ENCODE data around the gene TLE7. TPM values are rescaled to one million over a fixed set of nuclear protein-coding genes. Genes with fewer than 3 reads are reported as not detected.
A peak's percentile ranks its signal among the peaks of the same experiment; 100 is the strongest.

Gene TLE7
- polyA plus RNA-seq, 1 donor: not detected

DNA sequence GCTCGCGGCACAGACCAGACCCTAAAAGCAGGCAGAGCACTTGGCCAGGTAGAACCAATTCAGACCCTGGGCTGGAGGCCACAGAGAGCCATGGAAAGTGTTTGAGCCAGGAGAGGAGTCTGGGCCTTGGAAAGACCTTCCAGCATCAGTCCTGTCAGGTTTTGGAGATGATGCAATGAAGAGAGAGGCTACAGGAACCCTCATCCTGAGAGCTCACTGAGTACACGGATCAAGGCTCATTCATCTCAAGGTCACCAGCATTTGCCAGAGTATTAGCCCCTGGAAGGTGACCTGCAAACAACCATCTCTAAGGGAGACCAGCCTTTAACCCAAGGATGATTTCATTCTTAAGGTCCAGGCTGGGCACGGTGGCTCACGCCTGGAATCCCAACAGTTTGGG is 27.8 kb downstream of the TLE7 start:
- Histone ChIP-seq H3K27me3 (ENCODE audit: control insufficient read depth, insufficient read depth, low read length) (peaks cover 13% of the 10 kb centered on the region), H3K4me3 (ENCODE audit: low read length) (no peak overlapping the region), H3K27ac (ENCODE audit: low read length) (no peak overlapping the region), H3K4me1 (ENCODE audit: control insufficient read depth, insufficient read depth, low read length) (no peaks in the 10 kb centered on the region), H3K9me3 (ENCODE audit: control insufficient read depth, low read depth, low read length) (no peaks in the 10 kb centered on the region), H3K36me3 (ENCODE audit: control insufficient read depth, insufficient read depth, low read length) (no peaks in the 10 kb centered on the region)
- WGBS (ENCODE audit: insufficient coverage, low lambda C conversion rate): 100% methylated on average over 2 of the region's 5 CpGs
- DNase-seq: no peak

DNA sequence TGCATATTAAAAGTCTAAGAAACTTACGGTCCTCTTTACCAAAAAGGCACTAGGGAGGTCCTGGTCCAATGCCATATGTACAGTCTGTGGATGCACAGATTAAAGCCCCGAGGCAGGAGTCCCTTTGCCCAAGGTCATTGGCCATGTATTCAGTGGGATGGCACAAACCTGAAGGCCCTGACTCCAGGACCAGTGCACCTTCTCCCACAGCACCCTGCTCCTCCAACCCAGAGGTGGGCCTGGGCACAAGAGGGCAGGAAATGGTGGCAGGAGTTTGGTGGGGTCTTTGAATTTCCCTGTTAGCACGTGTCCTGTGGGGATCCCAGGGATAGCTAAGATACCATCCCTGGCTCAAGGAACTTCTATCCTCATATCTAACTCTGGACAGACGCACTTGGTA is 28.5 kb downstream of the TLE7 start:
- Histone ChIP-seq H3K4me1 (ENCODE audit: control insufficient read depth, insufficient read depth, low read length) (no peaks in the 10 kb centered on the region), H3K27ac (ENCODE audit: low read length) (no peak overlapping the region), H3K9me3 (ENCODE audit: control insufficient read depth, low read depth, low read length) (no peaks in the 10 kb centered on the region), H3K36me3 (ENCODE audit: control insufficient read depth, insufficient read depth, low read length) (no peaks in the 10 kb centered on the region), H3K4me3 (ENCODE audit: low read length) (no peak overlapping the region), H3K27me3 (ENCODE audit: control insufficient read depth, insufficient read depth, low read length) (peaks cover 18% of the 10 kb centered on the region)
- WGBS (ENCODE audit: insufficient coverage, low lambda C conversion rate): no CpG with 5 or more reads among the region's 4 CpGs
- DNase-seq: no peak

- Histone ChIP-seq H3K4me3 (ENCODE audit: low read length) (no peak overlapping the region), H3K4me1 (ENCODE audit: control insufficient read depth, insufficient read depth, low read length) (no peaks in the 10 kb centered on the region), H3K9me3 (ENCODE audit: control insufficient read depth, low read depth, low read length) (no peaks in the 10 kb centered on the region), H3K27ac (ENCODE audit: low read length) (no peak overlapping the region), H3K36me3 (ENCODE audit: control insufficient read depth, insufficient read depth, low read length) (no peaks in the 10 kb centered on the region), H3K27me3 (ENCODE audit: control insufficient read depth, insufficient read depth, low read length) (peaks cover 19% of the 10 kb centered on the region)
- WGBS (ENCODE audit: insufficient coverage, low lambda C conversion rate): no CpG with 5 or more reads among the region's 24 CpGs
- peak; percentile 40 to 45 for DNase-seq
These were observed 29.3 kb downstream of the TLE7 start for GRCh38 chr16:71412270-71413160.

GRCh38 chr16:71410146-71410545 is 31.7 kb downstream of the TLE7 start:
- Histone ChIP-seq H3K9me3 (ENCODE audit: control insufficient read depth, low read depth, low read length) (no peaks in the 10 kb centered on the region), H3K36me3 (ENCODE audit: control insufficient read depth, insufficient read depth, low read length) (no peaks in the 10 kb centered on the region), H3K27ac (ENCODE audit: low read length) (no peak overlapping the region), H3K27me3 (ENCODE audit: control insufficient read depth, insufficient read depth, low read length) (peaks cover 16% of the 10 kb centered on the region), H3K4me3 (ENCODE audit: low read length) (no peak overlapping the region), H3K4me1 (ENCODE audit: control insufficient read depth, insufficient read depth, low read length) (no peaks in the 10 kb centered on the region)
- no peak for DNase-seq
- WGBS (ENCODE audit: insufficient coverage, low lambda C conversion rate): no CpG with 5 or more reads among the region's 5 CpGs

GRCh38 chr16:71409011-71409775 is 32.7 kb downstream of the TLE7 start:
- Histone ChIP-seq H3K27ac (ENCODE audit: low read length) (no peak overlapping the region), H3K4me1 (ENCODE audit: control insufficient read depth, insufficient read depth, low read length) (no peaks in the 10 kb centered on the region), H3K9me3 (ENCODE audit: control insufficient read depth, low read depth, low read length) (no peaks in the 10 kb centered on the region), H3K36me3 (ENCODE audit: control insufficient read depth, insufficient read depth, low read length) (no peaks in the 10 kb centered on the region), H3K27me3 (ENCODE audit: control insufficient read depth, insufficient read depth, low read length) (peaks cover 16% of the 10 kb centered on the region), H3K4me3 (ENCODE audit: low read length) (no peak overlapping the region)
- WGBS (ENCODE audit: insufficient coverage, low lambda C conversion rate): 24% methylated on average over 2 of the region's 16 CpGs
- no peak for DNase-seq

DNA sequence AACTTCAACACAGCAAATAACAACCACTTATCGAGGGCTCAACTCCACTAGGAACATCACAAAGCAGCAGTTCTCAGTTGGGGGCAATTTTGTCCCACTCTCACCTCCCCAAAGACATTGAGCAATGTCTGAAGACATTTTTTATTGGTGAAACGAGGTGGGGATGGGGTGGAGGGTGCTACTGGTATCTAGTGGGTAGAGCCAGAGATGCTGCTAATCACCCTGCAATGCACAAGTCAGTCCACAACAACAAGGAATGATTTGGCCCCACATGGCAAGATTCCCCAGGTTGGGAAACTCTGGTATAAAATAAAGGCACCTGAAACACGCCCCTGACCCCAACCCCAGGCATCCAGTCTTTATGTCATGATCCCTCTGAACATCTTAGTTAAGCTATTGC is 33.3 kb downstream of the TLE7 start:
- peaks cover 16% of the 10 kb centered on the region for H3K27me3 ChIP-seq (ENCODE audit: control insufficient read depth, insufficient read depth, low read length)

GRCh38 chr16:71407731-71408130 is 34.1 kb downstream of the TLE7 start:
- WGBS (ENCODE audit: insufficient coverage, low lambda C conversion rate): no CpG with 5 or more reads among the region's 1 CpG
- DNase-seq: no peak
- H3K27me3 ChIP-seq (ENCODE audit: control insufficient read depth, insufficient read depth, low read length): peaks cover 16% of the 10 kb centered on the region

More for the DNA sequence above, 33.3 kb downstream of the TLE7 start:
- Histone ChIP-seq H3K36me3 (ENCODE audit: control insufficient read depth, insufficient read depth, low read length) (no peaks in the 10 kb centered on the region), H3K27ac (ENCODE audit: low read length) (no peak overlapping the region), H3K4me3 (ENCODE audit: low read length) (no peak overlapping the region), H3K4me1 (ENCODE audit: control insufficient read depth, insufficient read depth, low read length) (no peaks in the 10 kb centered on the region), H3K9me3 (ENCODE audit: control insufficient read depth, low read depth, low read length) (no peaks in the 10 kb centered on the region)
- DNase-seq: no peak
- no CpG with 5 or more reads among the region's 3 CpGs for WGBS (ENCODE audit: insufficient coverage, low lambda C conversion rate)

DNA sequence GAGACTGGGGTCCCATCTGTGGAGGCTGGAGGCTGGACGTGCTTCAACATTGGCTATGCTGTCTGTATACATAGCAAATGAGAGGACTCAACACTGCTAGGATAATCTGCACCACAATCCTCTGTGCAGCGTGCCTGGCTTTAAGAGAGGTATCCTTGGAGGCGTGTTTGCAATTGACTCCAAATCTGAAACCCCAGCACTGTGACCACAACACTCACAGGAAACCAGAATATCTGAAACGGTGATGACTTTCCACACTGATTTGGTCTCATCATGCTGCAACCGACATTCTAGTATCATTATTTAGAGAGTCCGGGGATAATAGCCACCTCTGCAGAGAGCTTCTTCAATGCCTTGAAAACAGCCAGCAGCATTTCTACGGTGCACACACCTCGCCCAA is 35.1 kb downstream of the TLE7 start:
- DNase-seq: no peak
- Histone ChIP-seq H3K27ac (ENCODE audit: low read length) (no peak overlapping the region), H3K9me3 (ENCODE audit: control insufficient read depth, low read depth, low read length) (no peaks in the 10 kb centered on the region), H3K27me3 (ENCODE audit: control insufficient read depth, insufficient read depth, low read length) (peaks cover 14% of the 10 kb centered on the region), H3K36me3 (ENCODE audit: control insufficient read depth, insufficient read depth, low read length) (no peaks in the 10 kb centered on the region), H3K4me3 (ENCODE audit: low read length) (no peak overlapping the region), H3K4me1 (ENCODE audit: control insufficient read depth, insufficient read depth, low read length) (no peaks in the 10 kb centered on the region)
- WGBS (ENCODE audit: insufficient coverage, low lambda C conversion rate): no CpG with 5 or more reads among the region's 8 CpGs

More at GRCh38 chr16:71407731-71408130, 34.1 kb downstream of the TLE7 start:
- Histone ChIP-seq H3K4me3 (ENCODE audit: low read length) (no peak overlapping the region), H3K36me3 (ENCODE audit: control insufficient read depth, insufficient read depth, low read length) (no peaks in the 10 kb centered on the region), H3K9me3 (ENCODE audit: control insufficient read depth, low read depth, low read length) (no peaks in the 10 kb centered on the region), H3K4me1 (ENCODE audit: control insufficient read depth, insufficient read depth, low read length) (no peaks in the 10 kb centered on the region), H3K27ac (ENCODE audit: low read length) (no peak overlapping the region)

- H3K4me1 ChIP-seq (ENCODE audit: control insufficient read depth, insufficient read depth, low read length): no peaks in the 10 kb centered on the region
- no peaks in the 10 kb centered on the region for H3K36me3 ChIP-seq (ENCODE audit: control insufficient read depth, insufficient read depth, low read length)
- peaks cover 14% of the 10 kb centered on the region for H3K27me3 ChIP-seq (ENCODE audit: control insufficient read depth, insufficient read depth, low read length)
- no peaks in the 10 kb centered on the region for H3K9me3 ChIP-seq (ENCODE audit: control insufficient read depth, low read depth, low read length)
- 80% methylated on average over 1 of the region's 5 CpGs for WGBS (ENCODE audit: insufficient coverage, low lambda C conversion rate)
- H3K27ac ChIP-seq (ENCODE audit: low read length): no peak overlapping the region
- H3K4me3 ChIP-seq (ENCODE audit: low read length): no peak overlapping the region
- DNase-seq: no peak
These were observed 35.5 kb downstream of the TLE7 start for GRCh38 chr16:71406316-71406715.

- Histone ChIP-seq H3K27ac (ENCODE audit: low read length) (no peak overlapping the region), H3K4me1 (ENCODE audit: control insufficient read depth, insufficient read depth, low read length) (no peaks in the 10 kb centered on the region), H3K36me3 (ENCODE audit: control insufficient read depth, insufficient read depth, low read length) (no peaks in the 10 kb centered on the region), H3K9me3 (ENCODE audit: control insufficient read depth, low read depth, low read length) (no peaks in the 10 kb centered on the region), H3K4me3 (ENCODE audit: low read length) (no peak overlapping the region), H3K27me3 (ENCODE audit: control insufficient read depth, insufficient read depth, low read length) (peaks cover 8% of the 10 kb centered on the region)
- WGBS (ENCODE audit: insufficient coverage, low lambda C conversion rate): 20% methylated on average over 1 of the region's 4 CpGs
- DNase-seq: no peak
These were observed 37.5 kb downstream of the TLE7 start for GRCh38 chr16:71404364-71404763.

All from large intestine (tissue), 3 donors.